Stomach smooth muscle (tissue), 2 donors: ENCODE measurements around the gene CHAF1A.

ENCODE experiments used
- H3K27ac ChIP-seq: one replicate; pipeline ENCODE4 v1.7.0; 2013; ENCODE audit warnings: mild to moderate bottlenecking, low read length, inconsistent platforms
- H3K27me3 ChIP-seq, 2 donors: one replicate each; pipeline ENCODE4 v1.7.0; 2013; ENCODE audit warnings: low read length in 2 of 2; ENCODE audit not compliant: insufficient read depth in 2 of 2, control insufficient read depth in 1 of 2
- H3K36me3 ChIP-seq, 2 donors: one replicate each; pipeline ENCODE4 v1.7.0; 2013; ENCODE audit warnings: low read length in 2 of 2; ENCODE audit not compliant: control insufficient read depth in 2 of 2, insufficient read depth in 2 of 2
- H3K4me1 ChIP-seq: one replicate; pipeline ENCODE4 v1.7.0; 2013; ENCODE audit warnings: low read length; ENCODE audit not compliant: control insufficient read depth, insufficient read depth
- H3K4me3 ChIP-seq, 2 donors: one replicate each; pipeline ENCODE4 v1.7.0; 2013; ENCODE audit warnings: low read length in 2 of 2
- H3K9ac ChIP-seq, 2 donors: one replicate each; pipeline ENCODE4 v1.7.0; 2013; ENCODE audit warnings: low read length in 2 of 2, mild to moderate bottlenecking in 1 of 2
- H3K9me3 ChIP-seq, 2 donors: one replicate each; pipeline ENCODE4 v1.7.0; 2013; ENCODE audit warnings: low read length in 2 of 2; ENCODE audit not compliant: control insufficient read depth in 2 of 2
- donor health status: healthy.
- donor health status: Pancreatic carcinoma.

The CHAF1A gene

DNA sequence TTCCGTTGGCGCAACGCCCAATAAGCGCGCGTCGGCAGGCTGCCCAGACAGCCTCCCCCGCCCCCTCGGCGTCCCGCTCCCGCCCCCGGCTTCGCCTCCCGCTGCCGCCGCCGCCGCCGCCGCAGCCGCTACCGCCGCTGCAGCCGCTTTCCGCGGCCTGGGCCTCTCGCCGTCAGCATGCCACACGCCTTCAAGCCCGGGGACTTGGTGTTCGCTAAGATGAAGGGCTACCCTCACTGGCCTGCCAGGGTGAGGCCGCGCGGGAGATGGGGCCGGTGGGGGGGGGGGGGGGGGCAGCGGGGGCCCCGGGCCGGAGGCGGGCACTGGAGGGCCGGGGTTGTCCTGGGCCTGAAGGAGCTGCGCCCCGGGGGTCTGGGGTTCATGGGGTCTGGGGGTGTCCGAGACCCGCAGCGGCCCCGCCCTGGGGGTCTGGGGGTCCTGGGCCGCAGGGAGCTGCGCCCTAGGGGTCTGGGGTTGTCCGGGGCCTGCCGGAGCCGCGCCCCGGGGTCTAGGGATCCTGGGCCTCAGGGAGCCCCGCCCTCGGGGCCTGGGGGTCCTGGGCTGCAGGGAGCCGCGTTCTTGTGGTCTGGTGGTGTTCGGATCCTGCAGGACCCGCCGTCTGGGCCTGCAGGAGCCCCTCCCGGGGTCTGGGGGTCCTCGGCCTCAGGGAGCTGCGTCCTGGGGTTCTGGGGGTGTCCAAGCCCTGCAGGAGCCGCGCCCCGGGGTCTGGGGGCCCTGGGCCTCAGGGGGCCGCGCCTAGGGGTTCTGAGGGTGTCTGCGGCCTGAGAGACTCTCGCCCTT, 69.9 kb downstream of the CHAF1A start, which contains the start of gene HDGFL2:
Gene HDGFL2, plus strand, starts transcription at position 124 of the 801 bp plus-strand sequence. Its CDS starts 54 bp downstream, at position 178.
- H3K27ac ChIP-seq: peak within 1 kb of the TSS; percentile 89

DNA sequence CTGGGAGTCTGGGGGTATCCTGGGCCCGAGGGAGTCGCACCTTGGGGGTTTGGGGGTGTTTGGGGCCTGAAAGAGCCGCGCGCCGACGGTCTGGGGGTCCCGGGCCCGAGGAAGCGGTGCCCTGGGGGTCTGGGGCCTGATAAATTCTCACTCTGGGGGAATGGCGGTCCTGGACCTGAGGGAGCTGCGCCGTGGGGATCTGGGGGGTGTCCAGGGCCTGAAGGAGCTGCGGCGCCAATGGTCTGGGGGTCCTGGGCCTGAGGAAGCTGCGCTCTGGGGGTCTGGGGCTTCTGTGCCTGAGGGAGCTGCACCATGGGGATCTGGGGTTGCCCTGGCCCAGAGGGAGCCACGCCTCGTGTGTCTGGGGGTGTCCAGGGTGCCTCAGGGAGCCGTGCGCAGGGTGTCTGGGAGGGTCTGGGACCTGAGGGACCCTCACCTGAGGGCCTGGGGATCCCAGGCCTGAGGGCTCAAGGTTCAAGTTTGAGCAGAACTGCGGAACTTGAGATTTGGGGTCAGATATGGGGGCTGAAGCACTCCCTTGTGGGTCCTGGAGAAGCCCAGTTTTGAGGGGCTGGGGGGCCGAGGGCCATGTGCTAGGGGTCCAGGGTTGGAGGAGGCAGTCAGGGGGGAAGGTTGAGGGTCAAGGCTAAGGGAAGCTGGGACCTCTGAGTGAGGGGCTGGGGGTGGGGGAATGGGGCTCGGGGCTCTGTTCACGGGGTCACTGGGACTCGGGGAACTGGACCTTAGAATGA, 70.7 kb downstream of the CHAF1A start:
- peak overlapping the region; percentile 68 to 78 for H3K9ac ChIP-seq
- H3K9me3 ChIP-seq: no peaks in the 10 kb centered on the region
- H3K27me3 ChIP-seq: no peaks in the 10 kb centered on the region
- peak overlapping the region; percentile 62 to 80 for H3K4me3 ChIP-seq
- peaks cover 30% of the 10 kb centered on the region for H3K4me1 ChIP-seq
- no peak overlapping the region for H3K27ac ChIP-seq
- peaks cover 12 to 14% of the 10 kb centered on the region in 2 donors for H3K36me3 ChIP-seq

More for the DNA sequence above, 69.9 kb downstream of the CHAF1A start, which contains the start of gene HDGFL2:
- Histone ChIP-seq H3K27me3 (no peaks in the 10 kb centered on the region), H3K9me3 (no peaks in the 10 kb centered on the region), H3K4me3 (peak within 1 kb of the TSS; percentile 62 to 86), H3K9ac (peak within 1 kb of the TSS; percentile 73 to 81), H3K4me1 (peaks cover 30% of the 10 kb centered on the region), H3K36me3 (peaks cover 10 to 11% of the 10 kb centered on the region in 2 donors)

DNA sequence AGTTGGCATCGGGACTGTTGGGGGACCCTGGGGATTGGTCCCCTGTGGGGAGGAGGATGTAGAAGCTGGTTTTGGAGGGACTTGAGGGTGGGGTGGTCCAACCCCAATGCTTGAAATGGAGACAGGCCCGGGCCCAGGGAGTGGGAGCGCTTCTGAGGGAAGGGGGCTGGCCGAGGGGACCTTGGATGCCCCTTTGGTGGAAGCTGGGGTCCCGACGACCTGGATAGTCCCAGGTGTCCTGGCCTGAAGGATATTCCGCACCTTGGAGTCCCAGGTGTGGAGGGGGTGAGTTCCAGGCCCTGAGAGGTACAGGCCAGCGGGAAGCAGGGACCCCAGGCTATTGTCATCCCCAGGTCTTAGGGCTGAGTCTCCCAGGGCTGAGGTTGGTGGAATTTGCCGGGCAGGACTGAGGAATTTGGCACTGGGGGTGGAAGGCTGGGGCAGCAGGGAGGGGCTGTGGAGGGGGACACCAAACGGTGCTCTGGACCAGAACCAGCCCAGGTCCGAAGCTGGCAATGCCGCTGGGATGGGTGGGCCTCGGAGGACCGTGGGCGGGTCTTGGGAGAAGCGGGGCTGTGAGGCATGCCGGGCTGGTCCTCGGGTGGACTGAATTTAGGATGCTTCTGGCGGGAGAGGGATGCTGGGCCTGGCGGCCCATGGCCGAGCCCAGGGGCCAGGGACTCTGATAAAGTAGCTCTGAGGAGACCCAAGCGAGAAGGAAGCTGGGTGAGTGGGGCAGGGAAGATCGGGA, 71.5 kb downstream of the CHAF1A start:
- Histone ChIP-seq H3K9me3 (no peaks in the 10 kb centered on the region), H3K27ac (no peak overlapping the region), H3K9ac (peak overlapping the region in 1 of 2 donors; percentile 53), H3K36me3 (peaks cover 14% of the 10 kb centered on the region in 2 donors), H3K4me1 (peaks cover 30% of the 10 kb centered on the region), H3K4me3 (peak overlapping the region; percentile 4 to 54), H3K27me3 (no peaks in the 10 kb centered on the region)

DNA sequence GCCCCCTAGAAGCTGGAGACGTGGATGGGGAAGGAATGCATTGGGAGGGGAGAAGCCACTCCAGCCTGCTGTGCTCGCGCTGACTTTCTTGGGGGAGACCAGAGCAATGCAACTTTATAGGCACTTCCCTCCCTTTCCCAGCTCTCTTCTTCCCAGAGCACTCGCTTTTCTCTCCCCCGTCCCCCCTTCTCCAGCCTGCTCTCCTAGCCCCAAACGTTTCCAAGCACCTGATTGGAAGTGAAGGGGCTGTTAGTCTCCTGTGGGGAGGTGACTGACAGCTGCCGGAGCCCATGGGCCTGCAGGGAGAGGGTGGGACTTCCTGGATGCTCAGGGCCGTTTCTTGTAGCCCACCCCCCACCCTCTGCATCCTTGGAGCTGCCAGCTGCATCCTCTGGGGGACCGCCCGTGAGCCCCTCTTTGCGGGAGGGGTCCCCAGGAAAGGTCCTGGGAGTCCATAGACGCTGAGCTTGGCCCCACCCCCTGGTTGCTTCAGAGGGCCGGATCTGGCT, 72.1 kb downstream of the CHAF1A start:
- peaks cover 14% of the 10 kb centered on the region in 2 donors for H3K36me3 ChIP-seq
- H3K9me3 ChIP-seq: no peaks in the 10 kb centered on the region
- no peak overlapping the region for H3K27ac ChIP-seq
- no peaks in the 10 kb centered on the region for H3K27me3 ChIP-seq
- peak overlapping the region; percentile 4 to 54 for H3K4me3 ChIP-seq
- peak overlapping the region; percentile 13 to 53 for H3K9ac ChIP-seq
- peaks cover 30% of the 10 kb centered on the region for H3K4me1 ChIP-seq

DNA sequence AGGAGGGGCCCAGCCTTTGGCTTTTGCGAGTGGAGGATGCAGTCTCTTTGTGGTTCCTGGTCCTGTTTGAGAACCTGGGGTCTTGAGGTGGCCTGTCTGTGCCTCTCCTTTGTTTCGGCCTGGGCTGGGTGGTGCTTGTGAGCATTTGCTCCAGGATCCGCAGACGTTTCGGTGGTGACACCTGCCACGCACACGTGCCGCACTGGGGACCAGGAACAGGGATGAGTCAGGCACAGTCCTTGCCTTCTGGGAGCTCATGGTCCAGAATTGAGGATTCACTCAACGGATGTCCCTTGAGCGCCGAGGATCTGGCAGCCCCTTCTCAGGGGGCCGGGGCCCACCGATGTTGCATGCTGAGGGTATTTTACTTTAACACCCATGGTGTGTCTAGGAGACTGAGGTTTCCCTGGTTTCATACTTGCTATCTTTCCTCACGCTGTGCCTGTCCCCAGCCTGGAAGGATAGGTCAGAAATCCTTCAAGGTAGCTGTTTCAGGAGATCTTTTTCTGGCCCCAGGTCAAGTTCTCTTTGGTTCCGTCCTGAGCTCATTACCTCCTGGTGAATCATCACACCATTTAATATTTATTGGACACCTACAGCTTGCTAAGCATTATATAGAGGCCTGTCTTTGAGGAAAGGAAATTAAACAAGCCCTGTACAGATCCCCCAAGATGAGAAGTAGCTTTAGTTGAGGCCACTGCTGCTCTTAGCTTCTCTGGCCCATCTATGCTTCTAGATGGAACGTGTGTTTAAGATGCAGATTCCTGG, 74.8 kb downstream of the CHAF1A start:
- Histone ChIP-seq H3K4me1 (peaks cover 25% of the 10 kb centered on the region), H3K36me3 (peaks cover 14 to 16% of the 10 kb centered on the region in 2 donors), H3K27ac (no peak overlapping the region)

DNA sequence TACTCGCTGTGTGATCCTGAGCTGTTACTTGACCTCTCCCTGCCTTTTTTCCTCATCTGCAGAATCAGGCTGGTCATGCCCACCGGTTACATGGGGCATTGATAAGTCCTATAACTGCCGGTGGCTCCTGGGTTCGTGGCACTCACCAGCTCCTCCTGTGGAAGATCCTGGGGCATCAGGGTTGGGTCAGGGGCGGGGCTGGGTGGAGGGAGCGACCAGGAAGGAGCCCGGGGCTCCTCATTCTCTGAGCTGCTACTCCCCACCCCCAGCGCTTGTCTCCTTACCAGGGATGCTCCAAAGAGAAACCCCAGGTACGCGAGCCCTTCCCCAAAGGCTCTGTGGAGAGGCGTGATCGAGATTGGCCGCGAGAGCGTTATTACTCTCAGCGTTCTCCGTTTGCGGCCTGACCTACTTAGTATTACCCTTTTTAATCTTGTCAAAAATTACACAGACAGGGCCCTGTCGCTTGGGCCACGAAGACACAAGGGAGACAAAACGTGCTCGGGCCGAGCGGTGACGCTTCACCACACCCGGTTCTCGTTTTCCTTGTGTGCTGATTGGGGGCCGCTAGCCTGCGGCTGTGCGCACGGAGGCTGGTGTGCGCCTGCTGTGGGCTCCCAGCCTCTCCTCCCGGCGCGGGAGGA, 80.4 kb downstream of the CHAF1A start:
- H3K9ac ChIP-seq: no peak overlapping the region
- H3K36me3 ChIP-seq: peaks cover 4 to 16% of the 10 kb centered on the region in 2 donors
- no peak overlapping the region for H3K4me3 ChIP-seq
- no peaks in the 10 kb centered on the region for H3K27me3 ChIP-seq
- no peaks in the 10 kb centered on the region for H3K9me3 ChIP-seq
- H3K27ac ChIP-seq: no peak overlapping the region
- H3K4me1 ChIP-seq: no peaks in the 10 kb centered on the region

More for the DNA sequence above, 74.8 kb downstream of the CHAF1A start:
- no peak overlapping the region for H3K9ac ChIP-seq
- H3K4me3 ChIP-seq: no peak overlapping the region
- H3K27me3 ChIP-seq: no peaks in the 10 kb centered on the region
- H3K9me3 ChIP-seq: no peaks in the 10 kb centered on the region

DNA sequence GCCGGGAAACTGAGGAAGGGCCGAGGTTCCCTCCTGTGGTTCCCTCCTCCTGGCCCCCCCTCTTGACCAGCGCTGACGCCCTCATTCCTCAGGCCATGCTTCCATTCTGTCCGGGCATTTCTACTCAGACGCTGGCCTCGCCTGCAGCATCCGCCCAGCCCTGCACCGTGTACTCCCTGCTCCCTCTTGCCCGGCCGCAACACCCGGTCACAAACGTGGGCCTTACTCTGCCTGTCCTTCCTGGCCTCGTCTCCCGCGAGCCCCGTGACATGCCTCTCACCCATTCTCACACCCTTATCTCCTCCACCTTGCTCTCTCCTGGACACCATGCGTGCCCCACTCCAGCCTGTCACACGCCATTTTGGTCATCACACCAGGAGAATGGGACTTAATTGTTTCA, 80.9 kb downstream of the CHAF1A start:
- Histone ChIP-seq H3K4me1 (no peaks in the 10 kb centered on the region), H3K27ac (no peak overlapping the region), H3K9ac (no peak overlapping the region), H3K27me3 (no peaks in the 10 kb centered on the region), H3K9me3 (no peaks in the 10 kb centered on the region), H3K4me3 (no peak overlapping the region), H3K36me3 (peaks cover 4 to 15% of the 10 kb centered on the region in 2 donors)

DNA sequence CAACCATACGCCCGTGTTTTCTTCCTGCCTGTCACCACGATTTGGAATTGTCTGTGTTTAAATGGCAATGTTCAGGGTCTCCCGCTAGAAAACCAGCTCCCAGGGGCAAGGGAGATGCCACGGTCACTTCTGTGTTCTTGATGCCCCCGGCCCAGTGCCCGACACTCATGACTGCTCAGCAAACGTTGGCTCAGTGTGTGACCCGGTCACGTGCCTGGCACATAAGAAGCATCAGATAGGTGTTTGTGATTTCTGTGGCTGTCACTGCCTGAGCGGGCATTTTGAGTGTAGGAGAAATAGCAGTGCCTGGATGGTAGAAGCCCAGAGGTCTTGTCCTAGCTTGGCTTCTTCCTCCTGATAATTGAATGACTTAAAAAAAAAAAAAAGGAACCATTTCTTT, 85.1 kb downstream of the CHAF1A start:
- peaks cover 22 to 35% of the 10 kb centered on the region in 2 donors for H3K36me3 ChIP-seq
- no peaks in the 10 kb centered on the region for H3K27me3 ChIP-seq
- H3K9me3 ChIP-seq: no peaks in the 10 kb centered on the region
- no peak overlapping the region for H3K9ac ChIP-seq
- no peaks in the 10 kb centered on the region for H3K4me1 ChIP-seq
- no peak overlapping the region for H3K4me3 ChIP-seq
- H3K27ac ChIP-seq: no peak overlapping the region

DNA sequence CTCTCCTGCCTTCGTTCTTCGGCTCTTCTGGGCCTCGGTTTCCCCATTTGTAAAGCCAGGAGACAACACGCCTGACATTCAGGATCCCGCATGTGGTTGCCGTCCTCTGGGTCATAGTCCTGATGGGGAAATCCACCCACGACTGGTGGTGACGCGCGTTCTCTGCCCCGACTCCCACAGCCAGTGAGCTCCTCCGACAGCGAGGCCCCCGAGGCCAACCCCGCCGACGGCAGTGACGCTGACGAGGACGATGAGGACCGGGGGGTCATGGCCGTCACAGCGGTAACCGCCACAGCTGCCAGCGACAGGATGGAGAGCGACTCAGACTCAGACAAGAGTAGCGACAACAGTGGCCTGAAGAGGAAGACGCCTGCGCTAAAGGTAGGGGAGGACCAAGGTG, 86.1 kb downstream of the CHAF1A start:
- H3K9ac ChIP-seq: no peak overlapping the region

More for the DNA sequence above, 86.1 kb downstream of the CHAF1A start:
- Histone ChIP-seq H3K4me1 (no peaks in the 10 kb centered on the region), H3K27ac (no peak overlapping the region), H3K27me3 (no peaks in the 10 kb centered on the region), H3K36me3 (peaks cover 22 to 30% of the 10 kb centered on the region in 2 donors), H3K9me3 (no peaks in the 10 kb centered on the region), H3K4me3 (no peak overlapping the region)
